Loucy (cell line): Measurements from ENCODE around the gene GSTA1.

Source experiments
- H2AFZ ChIP-seq: fragments of 200-600 bp; sonication (generic); 2 replicates; pipeline ENCODE4 v1.6.0; 2016; ENCODE audit warnings: antibody characterized with exemption, mild to moderate bottlenecking, low read length, moderate library complexity
- H3F3A ChIP-seq: fragments of 200-600 bp; 2 replicates; pipeline ENCODE4 v1.6.0; 2016; ENCODE audit warnings: antibody characterized with exemption, low read depth, mild to moderate bottlenecking
- H3K27me3 ChIP-seq: fragments of 200-600 bp; sonication (generic); 2 replicates; pipeline ENCODE4 v1.6.1; 2014; ENCODE audit warnings: low read length, mild to moderate bottlenecking; ENCODE audit not compliant: insufficient read depth, poor library complexity, severe bottlenecking
- H3K36me3 ChIP-seq: fragments of 200-600 bp; sonication (generic); 2 replicates; pipeline ENCODE4 v1.6.1; 2016; ENCODE audit warnings: low read length; ENCODE audit not compliant: insufficient read depth
- H3K4me1 ChIP-seq: fragments of 200-600 bp; sonication (generic); 2 replicates; pipeline ENCODE4 v1.5.1; 2014; ENCODE audit warnings: low read length, mild to moderate bottlenecking; ENCODE audit not compliant: insufficient read depth, poor library complexity, severe bottlenecking
- H3K4me2 ChIP-seq: fragments of 200-600 bp; sonication (generic); 2 replicates; pipeline ENCODE4 v1.6.0; 2014; ENCODE audit warnings: antibody characterized with exemption, low read length, low read depth, mild to moderate bottlenecking; ENCODE audit not compliant: poor library complexity, severe bottlenecking
- H3K4me3 ChIP-seq: fragments of 200-600 bp; sonication (generic); 2 replicates; pipeline ENCODE4 v1.5.1; 2014; ENCODE audit warnings: low read length, mild to moderate bottlenecking, mixed read lengths; ENCODE audit not compliant: poor library complexity, severe bottlenecking
- H3K79me2 ChIP-seq: fragments of 200-600 bp; sonication (generic); 2 replicates; pipeline ENCODE4 v1.6.1; 2014; ENCODE audit warnings: low read length; ENCODE audit not compliant: insufficient read depth
- H3K9ac ChIP-seq: fragments of 200-600 bp; sonication (generic); 2 replicates; pipeline ENCODE4 v1.6.0; 2014; ENCODE audit warnings: mild to moderate bottlenecking, low read depth, low read length, moderate library complexity; ENCODE audit not compliant: poor library complexity, severe bottlenecking
- H3K9me2 ChIP-seq: fragments of 200-600 bp; sonication (generic); replicated peaks from 2 replicates; pipeline ENCODE4 v1.6.1; 2016; ENCODE audit warnings: low read depth, low read length, mixed read lengths
- H3K9me3 ChIP-seq: fragments of 200-600 bp; sonication (generic); 2 replicates; pipeline ENCODE4 v1.6.1; 2014; ENCODE audit warnings: mild to moderate bottlenecking, antibody characterized with exemption, low read length, low read depth; ENCODE audit not compliant: insufficient read depth
- H4K20me1 ChIP-seq: fragments of 200-600 bp; sonication (generic); 2 replicates; pipeline ENCODE4 v1.6.0; 2014; ENCODE audit warnings: antibody characterized with exemption, low read length, mild to moderate bottlenecking; ENCODE audit not compliant: insufficient read depth, poor library complexity, severe bottlenecking
- CTCF ChIP-seq: fragments of 200-600 bp; sonication (generic); conservative IDR thresholded peaks from 2 replicates; pipeline ENCODE4 v1.5.1; 2014; ENCODE audit warnings: mild to moderate bottlenecking, antibody characterized with exemption, low read length
- EZH2phosphoT487 ChIP-seq: fragments of 200-600 bp; IDR thresholded peaks from 2 replicates; pipeline ENCODE4 v1.6.1; 2018; ENCODE audit warnings: antibody characterized with exemption, mild to moderate bottlenecking, moderate library complexity, borderline replicate concordance

Gene GSTA1

DNA sequence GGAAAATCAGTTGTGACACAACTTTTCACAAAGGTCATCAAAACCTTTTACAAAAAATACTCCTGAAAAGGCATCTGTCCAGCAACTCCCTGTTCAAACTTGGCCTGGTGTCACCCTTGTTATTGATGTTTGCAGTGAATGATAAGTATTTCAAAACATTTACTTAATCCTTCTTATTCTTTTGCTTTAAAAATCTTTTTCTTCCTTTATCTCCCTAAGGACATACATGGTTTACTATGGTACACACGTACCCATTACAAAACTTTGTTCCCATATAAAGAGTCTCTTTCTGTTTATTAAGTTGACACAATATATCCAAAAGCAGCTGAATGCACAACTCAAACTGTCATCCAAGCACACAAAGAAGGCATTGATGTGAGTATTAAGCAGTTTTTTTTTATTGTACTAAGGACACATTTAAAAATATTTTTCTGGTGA is 57.8 kb downstream of the GSTA1 start:
- no peak overlapping the region for H2AFZ ChIP-seq
- no peak overlapping the region for H3K9ac ChIP-seq
- no peaks in the 10 kb centered on the region for H4K20me1 ChIP-seq
- TF ChIP-seq EZH2phosphoT487: no peak
- TF ChIP-seq CTCF: no peak
- H3K79me2 ChIP-seq: no peaks in the 10 kb centered on the region
- H3K9me3 ChIP-seq: no peaks in the 10 kb centered on the region
- H3K36me3 ChIP-seq: no peaks in the 10 kb centered on the region
- no peaks in the 10 kb centered on the region for H3F3A ChIP-seq
- no peaks in the 10 kb centered on the region for H3K27me3 ChIP-seq
- H3K9me2 ChIP-seq: no peaks in the 10 kb centered on the region
- no peak overlapping the region for H3K4me3 ChIP-seq
- H3K4me1 ChIP-seq: no peaks in the 10 kb centered on the region
- no peak overlapping the region for H3K4me2 ChIP-seq

- no peaks in the 10 kb centered on the region for H3F3A ChIP-seq
- no peak overlapping the region for H2AFZ ChIP-seq
- no peaks in the 10 kb centered on the region for H3K4me1 ChIP-seq
- no peaks in the 10 kb centered on the region for H4K20me1 ChIP-seq
- no peaks in the 10 kb centered on the region for H3K36me3 ChIP-seq
- H3K79me2 ChIP-seq: no peaks in the 10 kb centered on the region
- no peaks in the 10 kb centered on the region for H3K27me3 ChIP-seq
- no peaks in the 10 kb centered on the region for H3K9me2 ChIP-seq
- TF ChIP-seq CTCF (no peak), EZH2phosphoT487 (no peak)
- no peak overlapping the region for H3K4me2 ChIP-seq
- no peaks in the 10 kb centered on the region for H3K9me3 ChIP-seq
- H3K9ac ChIP-seq: no peak overlapping the region
- no peak overlapping the region for H3K4me3 ChIP-seq
Measured at GRCh38 chr6:52741872-52742271, 61.7 kb downstream of the GSTA1 start.
